BE2C (cell line): ENCODE results near the gene TSPAN14.

Experiments
- DNase-seq: peaks from one replicate; pipeline ENCODE4 v3.0.0-alpha.2; 2020
- H3K27me3 ChIP-seq: fragments of 250-450 bp; sonication (Bioruptor Pico); 2 replicates; pipeline ENCODE4 v1.5.1; 2020; ENCODE audit warnings: mild to moderate bottlenecking
- H3K36me3 ChIP-seq: fragments of 250-450 bp; sonication (Bioruptor Pico); 2 replicates; pipeline ENCODE4 v1.5.1; 2020; ENCODE audit warnings: mild to moderate bottlenecking
- H3K4me1 ChIP-seq: fragments of 250-450 bp; sonication (Bioruptor Pico); 2 replicates; pipeline ENCODE4 v1.5.1; 2020
- H3K4me3 ChIP-seq: 2 replicates; pipeline ENCODE4 v1.5.1; 2011; ENCODE audit warnings: low read depth, low read length
- H3K9me3 ChIP-seq: fragments of 250-450 bp; sonication (Bioruptor Pico); 2 replicates; pipeline ENCODE4 v1.5.1; 2020
- TF ChIP-seq, protein P1 (sequence below): IDR thresholded peaks from 2 replicates; pipeline ENCODE4 v1.5.1; 2012; ENCODE audit warnings: mild to moderate bottlenecking, low read depth, low read length

Gene TSPAN14

DNA sequence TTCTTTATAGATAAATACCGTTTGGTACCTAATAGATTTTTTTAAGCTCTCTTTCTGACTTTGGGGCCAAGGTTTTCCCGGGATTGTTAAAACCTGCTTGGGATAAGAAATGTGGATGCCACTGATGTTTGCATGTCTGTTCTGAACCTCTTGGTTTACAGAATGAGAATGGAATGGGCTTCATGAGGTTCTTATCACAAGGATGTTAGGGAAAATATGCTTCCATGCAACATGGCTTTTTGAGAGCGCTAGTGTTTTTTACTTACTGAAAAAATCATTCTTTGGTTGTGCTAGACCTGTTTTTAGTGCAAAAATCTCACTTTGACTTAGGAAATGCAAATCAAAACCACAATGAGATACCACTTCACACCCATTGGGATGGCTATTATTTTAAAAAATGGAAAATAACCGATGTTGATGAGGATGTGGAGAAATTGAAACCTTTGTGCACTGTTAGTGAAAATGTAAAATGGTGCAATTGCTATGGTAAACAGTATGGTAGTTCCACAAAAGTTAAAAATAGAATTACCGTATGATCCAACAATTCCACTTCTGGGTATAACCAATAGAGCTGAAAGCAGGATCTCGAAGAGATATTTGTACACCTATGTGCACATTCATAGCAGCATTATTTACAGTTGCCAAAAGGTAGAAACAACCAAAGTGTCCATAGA lies 38.9 kb downstream of the TSPAN14 start:
- no peak overlapping the region for H3K4me3 ChIP-seq
- no peak for DNase-seq
- H3K27me3 ChIP-seq, result no peaks in the 10 kb centered on the region
- TF ChIP-seq, protein P1, sequence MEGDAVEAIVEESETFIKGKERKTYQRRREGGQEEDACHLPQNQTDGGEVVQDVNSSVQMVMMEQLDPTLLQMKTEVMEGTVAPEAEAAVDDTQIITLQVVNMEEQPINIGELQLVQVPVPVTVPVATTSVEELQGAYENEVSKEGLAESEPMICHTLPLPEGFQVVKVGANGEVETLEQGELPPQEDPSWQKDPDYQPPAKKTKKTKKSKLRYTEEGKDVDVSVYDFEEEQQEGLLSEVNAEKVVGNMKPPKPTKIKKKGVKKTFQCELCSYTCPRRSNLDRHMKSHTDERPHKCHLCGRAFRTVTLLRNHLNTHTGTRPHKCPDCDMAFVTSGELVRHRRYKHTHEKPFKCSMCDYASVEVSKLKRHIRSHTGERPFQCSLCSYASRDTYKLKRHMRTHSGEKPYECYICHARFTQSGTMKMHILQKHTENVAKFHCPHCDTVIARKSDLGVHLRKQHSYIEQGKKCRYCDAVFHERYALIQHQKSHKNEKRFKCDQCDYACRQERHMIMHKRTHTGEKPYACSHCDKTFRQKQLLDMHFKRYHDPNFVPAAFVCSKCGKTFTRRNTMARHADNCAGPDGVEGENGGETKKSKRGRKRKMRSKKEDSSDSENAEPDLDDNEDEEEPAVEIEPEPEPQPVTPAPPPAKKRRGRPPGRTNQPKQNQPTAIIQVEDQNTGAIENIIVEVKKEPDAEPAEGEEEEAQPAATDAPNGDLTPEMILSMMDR, result no peak
- no peaks in the 10 kb centered on the region; the same call in 1 of the 2 replicates for H3K36me3 ChIP-seq
- H3K4me1 ChIP-seq, result no peaks in the 10 kb centered on the region
- no peaks in the 10 kb centered on the region for H3K9me3 ChIP-seq

DNA sequence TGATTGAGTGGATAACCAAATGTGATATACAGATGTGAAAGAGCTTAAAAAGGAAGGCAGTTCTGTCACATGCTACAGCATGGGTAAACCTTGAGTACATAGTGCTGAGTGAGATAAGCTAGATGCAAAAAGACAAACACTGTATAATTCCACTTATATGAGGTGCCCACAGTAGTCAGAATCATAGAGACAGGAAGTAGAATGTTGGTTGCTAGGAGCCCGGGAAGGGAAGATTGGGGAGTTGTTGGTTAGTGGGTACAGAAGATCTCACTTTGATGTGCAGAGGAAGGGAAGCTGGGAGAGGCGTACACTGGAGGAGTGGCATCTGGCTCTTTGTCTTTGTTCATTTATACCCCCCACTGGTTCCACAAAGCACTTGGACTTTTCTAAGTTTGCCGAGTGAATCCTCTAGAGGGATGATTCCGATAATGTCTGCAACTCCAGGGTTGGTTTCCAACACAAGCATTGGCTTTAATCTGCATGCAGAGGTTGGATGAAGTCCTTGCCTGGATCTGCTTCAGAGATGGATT lies 39.5 kb downstream of the TSPAN14 start:
- TF ChIP-seq, protein P1, result no peak
- DNase-seq, result no peak
- H3K27me3 ChIP-seq, result no peaks in the 10 kb centered on the region
- no peaks in the 10 kb centered on the region for H3K9me3 ChIP-seq
- H3K36me3 ChIP-seq, result no peaks in the 10 kb centered on the region; the same call in 1 of the 2 replicates
- no peak overlapping the region for H3K4me3 ChIP-seq
- no peaks in the 10 kb centered on the region for H3K4me1 ChIP-seq

- Histone ChIP-seq H3K4me3 (no peak overlapping the region), H3K27me3 (no peaks in the 10 kb centered on the region), H3K4me1 (no peaks in the 10 kb centered on the region), H3K9me3 (no peaks in the 10 kb centered on the region), H3K36me3 (no peaks in the 10 kb centered on the region)
- DNase-seq, result no peak
- TF ChIP-seq, protein P1, result no peak
Measured at GRCh38 chr10:80496555-80497172, 42.6 kb downstream of the TSPAN14 start.

- no peaks in the 10 kb centered on the region for H3K4me1 ChIP-seq
Measured at GRCh38 chr10:80497187-80498077, 43.3 kb downstream of the TSPAN14 start.

DNA sequence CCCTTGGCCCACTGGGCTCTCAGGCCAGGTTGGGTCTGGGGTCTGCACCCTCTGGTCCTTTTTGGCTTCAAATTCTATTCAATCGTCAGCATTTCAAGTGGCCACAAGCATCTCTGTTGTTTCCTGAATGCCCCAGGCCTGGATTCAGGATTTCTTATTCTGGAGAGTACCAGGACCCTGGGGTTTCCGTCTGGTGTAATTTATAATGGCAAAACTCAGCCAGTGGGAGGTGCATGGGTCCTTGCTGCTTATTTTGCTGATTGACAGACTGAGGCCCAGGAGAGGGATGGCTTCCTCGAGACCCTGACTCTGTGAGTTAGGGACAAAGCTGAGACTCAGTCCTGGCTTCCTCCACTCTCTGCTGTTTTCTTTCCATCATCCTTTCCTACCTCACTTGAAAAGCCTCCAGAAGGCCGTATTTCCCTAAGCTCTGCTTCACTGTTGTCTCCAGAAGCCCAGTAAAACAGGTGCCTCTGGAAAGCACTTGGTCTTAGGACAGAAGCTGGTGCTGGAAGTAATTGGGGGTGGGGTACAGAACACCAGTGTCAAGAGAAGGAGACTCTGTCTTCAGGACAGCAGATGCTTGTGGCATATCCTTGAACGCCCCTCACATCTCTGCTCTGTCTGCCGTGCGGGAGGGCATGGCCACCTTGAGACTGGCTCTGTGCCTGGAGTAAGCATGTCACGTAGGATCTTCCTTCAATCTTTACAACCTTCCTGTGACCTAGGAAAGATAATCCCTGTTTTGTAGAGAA lies 44.1 kb downstream of the TSPAN14 start:
- Histone ChIP-seq H3K36me3 (no peaks in the 10 kb centered on the region), H3K9me3 (no peaks in the 10 kb centered on the region), H3K4me1 (no peaks in the 10 kb centered on the region), H3K4me3 (no peak overlapping the region), H3K27me3 (no peaks in the 10 kb centered on the region)
- DNase-seq, result no peak
- TF ChIP-seq, protein P1, result no peak

More at GRCh38 chr10:80497187-80498077, 43.3 kb downstream of the TSPAN14 start:
- Histone ChIP-seq H3K9me3 (no peaks in the 10 kb centered on the region), H3K36me3 (no peaks in the 10 kb centered on the region), H3K27me3 (no peaks in the 10 kb centered on the region), H3K4me3 (no peak overlapping the region)
- no peak for DNase-seq
- TF ChIP-seq, protein P1, result no peak
